Epithelial cell of esophagus (primary cell): ENCODE results near the gene RBBP8.

Source experiments
- DNase-seq: peaks from one replicate; pipeline ENCODE4 v3.0.0; 2010; ENCODE audit warnings: low read depth
- H3K4me3 ChIP-seq: 2 replicates; pipeline ENCODE4 v1.5.1; 2011; ENCODE audit warnings: mild to moderate bottlenecking, low read length, control low read depth
- TF ChIP-seq, protein P1 (sequence below): IDR thresholded peaks from 2 replicates; pipeline ENCODE4 v1.5.1; 2011; ENCODE audit warnings: low read depth, mild to moderate bottlenecking, low read length, control low read depth, inconsistent platforms; ENCODE audit not compliant: insufficient read depth; ENCODE audit errors: missing control alignments

RBBP8 gene

GRCh38 chr18:22912835-22913234 is 20.3 kb upstream of the RBBP8 start:
- H3K4me3 ChIP-seq, result no peak overlapping the region
- peak; percentile 93 for DNase-seq

DNA sequence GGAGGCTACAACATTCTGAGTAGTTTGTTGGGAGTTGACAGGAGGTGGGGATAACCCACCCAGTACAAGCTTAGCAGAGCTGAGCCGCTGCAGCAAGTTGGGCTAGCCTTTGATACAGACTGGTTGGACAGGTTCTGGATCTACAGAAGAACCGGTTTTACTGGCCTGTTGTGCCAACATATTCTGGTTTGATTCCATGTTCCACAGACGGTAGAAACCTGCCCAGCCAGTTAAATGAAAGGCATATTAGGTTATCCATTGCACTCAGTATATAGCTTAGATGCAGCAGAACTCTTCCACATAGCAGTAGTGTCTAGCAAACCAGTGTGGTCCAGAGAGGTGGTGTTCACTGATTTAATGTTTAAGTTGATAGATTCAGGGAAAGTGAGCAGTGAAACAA is 19.3 kb upstream of the RBBP8 start:
- peak overlapping the region; percentile 66 for H3K4me3 ChIP-seq
- peak; percentile 99 for DNase-seq
- TF ChIP-seq, protein P1, sequence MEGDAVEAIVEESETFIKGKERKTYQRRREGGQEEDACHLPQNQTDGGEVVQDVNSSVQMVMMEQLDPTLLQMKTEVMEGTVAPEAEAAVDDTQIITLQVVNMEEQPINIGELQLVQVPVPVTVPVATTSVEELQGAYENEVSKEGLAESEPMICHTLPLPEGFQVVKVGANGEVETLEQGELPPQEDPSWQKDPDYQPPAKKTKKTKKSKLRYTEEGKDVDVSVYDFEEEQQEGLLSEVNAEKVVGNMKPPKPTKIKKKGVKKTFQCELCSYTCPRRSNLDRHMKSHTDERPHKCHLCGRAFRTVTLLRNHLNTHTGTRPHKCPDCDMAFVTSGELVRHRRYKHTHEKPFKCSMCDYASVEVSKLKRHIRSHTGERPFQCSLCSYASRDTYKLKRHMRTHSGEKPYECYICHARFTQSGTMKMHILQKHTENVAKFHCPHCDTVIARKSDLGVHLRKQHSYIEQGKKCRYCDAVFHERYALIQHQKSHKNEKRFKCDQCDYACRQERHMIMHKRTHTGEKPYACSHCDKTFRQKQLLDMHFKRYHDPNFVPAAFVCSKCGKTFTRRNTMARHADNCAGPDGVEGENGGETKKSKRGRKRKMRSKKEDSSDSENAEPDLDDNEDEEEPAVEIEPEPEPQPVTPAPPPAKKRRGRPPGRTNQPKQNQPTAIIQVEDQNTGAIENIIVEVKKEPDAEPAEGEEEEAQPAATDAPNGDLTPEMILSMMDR, result no peak

More at GRCh38 chr18:22912835-22913234, 20.3 kb upstream of the RBBP8 start:
- TF ChIP-seq, protein P1, result no peak

- peak overlapping the region; percentile 66 for H3K4me3 ChIP-seq
- TF ChIP-seq, protein P1, result no peak
- peak; percentile 63 for DNase-seq
Observed at GRCh38 chr18:22914633-22915032, 18.5 kb upstream of the RBBP8 start.

DNA sequence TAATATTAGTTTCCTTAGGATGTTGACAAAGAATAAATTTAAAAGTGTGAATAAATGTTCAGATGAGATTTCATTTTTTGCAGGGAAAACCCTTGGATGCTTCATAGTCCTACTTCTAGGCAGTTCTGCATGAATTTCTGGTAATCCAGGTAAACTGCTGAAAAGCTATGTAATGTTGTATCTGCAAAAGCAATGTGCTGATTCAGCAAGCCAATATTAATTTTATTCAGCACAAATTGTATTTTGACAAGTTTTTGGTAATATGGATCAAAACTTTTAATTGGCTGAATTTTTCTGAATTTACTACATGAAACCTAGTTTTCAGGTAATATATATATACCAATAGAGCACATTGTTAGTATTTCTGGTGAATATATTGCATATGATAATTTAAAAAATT is 17.8 kb upstream of the RBBP8 start:
- DNase-seq, result no peak
- TF ChIP-seq, protein P1, result no peak

DNA sequence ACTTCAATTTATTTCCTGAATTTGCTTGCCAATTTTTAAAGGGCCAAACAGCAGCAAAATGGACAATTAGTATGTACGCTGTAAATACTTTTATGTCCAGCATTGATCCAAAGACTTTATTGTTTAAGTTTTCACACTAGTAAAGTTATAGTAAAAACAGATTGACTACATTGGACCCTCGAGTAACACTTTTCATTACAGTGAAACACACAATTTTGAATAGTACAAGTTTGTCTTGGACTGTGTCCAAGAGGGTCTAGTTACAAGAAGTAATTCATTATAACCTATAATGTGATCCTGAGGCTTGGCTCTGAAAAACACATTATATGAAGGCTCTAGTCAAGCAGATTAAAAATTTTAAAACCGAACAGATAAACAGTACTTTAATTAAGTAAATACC is 11.4 kb upstream of the RBBP8 start:
- no peak overlapping the region for H3K4me3 ChIP-seq
- TF ChIP-seq, protein P1, result no peak
- no peak for DNase-seq

More for the DNA sequence above, 17.8 kb upstream of the RBBP8 start:
- H3K4me3 ChIP-seq, result peak overlapping the region; percentile 66

DNA sequence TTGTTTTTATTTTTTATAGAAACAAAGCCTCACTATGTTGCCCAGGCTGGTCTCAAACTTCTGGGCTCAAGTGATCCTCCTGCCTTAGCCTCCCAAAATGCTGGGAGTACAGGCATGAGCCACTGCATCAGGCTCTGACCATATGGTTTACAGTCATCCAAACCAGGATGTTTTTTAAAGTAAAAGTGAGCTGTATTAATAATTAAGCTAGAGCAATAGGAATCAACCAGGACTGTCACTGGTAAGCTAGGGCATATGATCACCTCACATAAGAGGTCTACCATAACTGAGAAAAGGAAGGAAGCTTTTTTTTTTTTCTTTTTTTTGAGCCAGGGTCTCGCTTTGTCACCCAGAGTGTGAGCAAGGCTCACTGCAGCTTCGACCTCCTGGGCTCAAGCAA is 8.5 kb upstream of the RBBP8 start:
- DNase-seq, result no peak
- no peak overlapping the region for H3K4me3 ChIP-seq
- TF ChIP-seq, protein P1, result no peak

GRCh38 chr18:22926454-22926853 is 6.7 kb upstream of the RBBP8 start:
- DNase-seq, result no peak
- H3K4me3 ChIP-seq, result no peak overlapping the region
- TF ChIP-seq, protein P1, result no peak
